Trophoblast cell (in vitro differentiated cells and primary cell): ENCODE measurements around the gene PRR35.
A peak's percentile ranks its signal among the peaks of the same experiment; 100 is the strongest.

Source experiments
- DNase-seq, 2 donors: peaks; one replicate each; pipeline ENCODE4 v3.0.0-alpha.2; 2016
- H2AFZ ChIP-seq: 2 replicates; pipeline ENCODE4 v1.6.1; 2013; ENCODE audit warnings: low read length, moderate library complexity, mild to moderate bottlenecking; ENCODE audit not compliant: insufficient read depth, poor library complexity
- H2AK5ac ChIP-seq: 2 replicates; pipeline ENCODE4 v1.6.1; 2013; ENCODE audit warnings: mild to moderate bottlenecking, low read length
- H2BK120ac ChIP-seq: 2 replicates; pipeline ENCODE4 v1.6.1; 2013; ENCODE audit warnings: low read length, mild to moderate bottlenecking, moderate library complexity; ENCODE audit not compliant: insufficient read depth, poor library complexity
- H2BK12ac ChIP-seq: 2 replicates; pipeline ENCODE4 v1.6.1; 2013; ENCODE audit warnings: mild to moderate bottlenecking, low read length, moderate library complexity
- H2BK5ac ChIP-seq: 2 replicates; pipeline ENCODE4 v1.6.1; 2013; ENCODE audit warnings: low read length, low read depth, moderate library complexity, mild to moderate bottlenecking; ENCODE audit not compliant: poor library complexity
- H3K14ac ChIP-seq: 2 replicates; pipeline ENCODE4 v1.6.1; 2013; ENCODE audit warnings: mild to moderate bottlenecking, low read length
- H3K18ac ChIP-seq: 2 replicates; pipeline ENCODE4 v1.6.1; 2013; ENCODE audit warnings: mild to moderate bottlenecking, low read length
- H3K23ac ChIP-seq: 2 replicates; pipeline ENCODE4 v1.6.1; 2013; ENCODE audit warnings: low read length
- H3K27ac ChIP-seq: 2 replicates; pipeline ENCODE4 v1.5.1; 2013; ENCODE audit warnings: low read depth, mild to moderate bottlenecking, inconsistent platforms, low read length, moderate library complexity
- H3K27me3 ChIP-seq: 2 replicates; pipeline ENCODE4 v1.6.1; 2013; ENCODE audit warnings: inconsistent platforms, mild to moderate bottlenecking, low read length, moderate library complexity; ENCODE audit not compliant: insufficient read depth
- H3K36me3 ChIP-seq, 2 experiments: 1 replicate in 1 of 2; 2 replicates in 1 of 2; pipeline ENCODE4 v1.6.1; 2013; ENCODE audit warnings: low read length in 2 of 2, mild to moderate bottlenecking in 2 of 2, moderate library complexity in 1 of 2; ENCODE audit not compliant: insufficient read depth in 2 of 2, control insufficient read depth in 1 of 2
- H3K4ac ChIP-seq: 2 replicates; pipeline ENCODE4 v1.6.1; 2013; ENCODE audit warnings: low read depth, mild to moderate bottlenecking, low read length, moderate library complexity
- H3K4me1 ChIP-seq, 2 experiments: 1 replicate in 1 of 2; 2 replicates in 1 of 2; pipeline ENCODE4 v1.6.1; 2013; ENCODE audit warnings: low read length in 2 of 2, mild to moderate bottlenecking in 2 of 2, moderate library complexity in 1 of 2; ENCODE audit not compliant: insufficient read depth in 2 of 2, control insufficient read depth in 1 of 2
- H3K4me2 ChIP-seq: 2 replicates; pipeline ENCODE4 v1.6.1; 2013; ENCODE audit warnings: inconsistent platforms, mild to moderate bottlenecking, low read length, moderate library complexity
- H3K4me3 ChIP-seq: 2 replicates; pipeline ENCODE4 v1.5.1; 2013; ENCODE audit warnings: mild to moderate bottlenecking, low read depth, low read length, inconsistent platforms
- H3K79me1 ChIP-seq: one replicate; pipeline ENCODE4 v1.6.1; 2013; ENCODE audit warnings: low read length
- H3K79me2 ChIP-seq: 2 replicates; pipeline ENCODE4 v1.6.1; 2013; ENCODE audit warnings: low read length, mild to moderate bottlenecking; ENCODE audit not compliant: control insufficient read depth, insufficient read depth, poor library complexity
- H3K9ac ChIP-seq: 2 replicates; pipeline ENCODE4 v1.6.1; 2013; ENCODE audit warnings: mild to moderate bottlenecking, low read length
- H3K9me3 ChIP-seq: 2 replicates; pipeline ENCODE4 v1.6.1; 2013; ENCODE audit warnings: low read depth, mild to moderate bottlenecking, control low read depth, inconsistent platforms, low read length; ENCODE audit not compliant: insufficient read depth
- H4K12ac ChIP-seq: 2 replicates; pipeline ENCODE4 v1.6.1; 2013; ENCODE audit warnings: low read depth, mild to moderate bottlenecking, low read length, moderate library complexity
- H4K8ac ChIP-seq: 2 replicates; pipeline ENCODE4 v1.6.1; 2013; ENCODE audit warnings: low read depth, mild to moderate bottlenecking, low read length, moderate library complexity
- H4K91ac ChIP-seq: one replicate; pipeline ENCODE4 v1.6.1; 2013; ENCODE audit warnings: low read depth, mild to moderate bottlenecking, low read length, moderate library complexity
- WGBS: extraction: QIAGEN DNeasy Blood & Tissue Kit; methylation state at CpG from one replicate; pipeline ENCODE4 v1.1.7; 2013; ENCODE audit warnings: missing lambda C conversion rate; ENCODE audit not compliant: insufficient read length, insufficient coverage; ENCODE audit errors: extremely low coverage; 5-methylcytosine and 5-hydroxymethylcytosine counted together

PRR35 gene

GRCh38 chr16:523097-523741 is 37.0 kb upstream of the PRR35 start:
- no CpG with 5 or more reads among the region's 22 CpGs for WGBS

GRCh38 chr16:524274-525040 is 35.7 kb upstream of the PRR35 start:
- no peak overlapping the region for H2AFZ ChIP-seq
- DNase-seq: no peak
- H3K4me2 ChIP-seq: no peak overlapping the region
- no peak overlapping the region for H2BK5ac ChIP-seq
- no peak overlapping the region for H3K4me3 ChIP-seq
- no peak overlapping the region for H3K4ac ChIP-seq
- no peak overlapping the region for H4K8ac ChIP-seq
- H3K9me3 ChIP-seq: no peaks in the 10 kb centered on the region
- H3K27me3 ChIP-seq: no peaks in the 10 kb centered on the region
- no CpG with 5 or more reads among the region's 24 CpGs for WGBS
- H2AK5ac ChIP-seq: no peak overlapping the region
- H3K36me3 ChIP-seq: peaks cover 17 to 19% of the 10 kb centered on the region in 2 experiments
- H2BK120ac ChIP-seq: no peak overlapping the region
- H2BK12ac ChIP-seq: no peak overlapping the region
- H3K9ac ChIP-seq: no peak overlapping the region
- no peak overlapping the region for H3K27ac ChIP-seq
- peaks cover 10% of the 10 kb centered on the region for H3K79me1 ChIP-seq
- peaks cover 17% of the 10 kb centered on the region for H3K79me2 ChIP-seq
- no peak overlapping the region for H3K18ac ChIP-seq
- no peak overlapping the region for H3K14ac ChIP-seq
- peaks cover 25 to 28% of the 10 kb centered on the region in 2 experiments for H3K4me1 ChIP-seq
- H3K23ac ChIP-seq: no peak overlapping the region
- H4K91ac ChIP-seq: no peak overlapping the region
- no peak overlapping the region for H4K12ac ChIP-seq

More at GRCh38 chr16:523097-523741, 37.0 kb upstream of the PRR35 start:
- Histone ChIP-seq H3K79me2 (peaks cover 11% of the 10 kb centered on the region), H2AK5ac (no peak overlapping the region), H3K79me1 (peaks cover 10% of the 10 kb centered on the region), H2BK5ac (no peak overlapping the region), H3K9ac (no peak overlapping the region), H3K4ac (no peak overlapping the region), H3K14ac (no peak overlapping the region), H3K23ac (no peak overlapping the region), H4K91ac (no peak overlapping the region), H3K27me3 (no peaks in the 10 kb centered on the region), H3K9me3 (no peaks in the 10 kb centered on the region), H3K4me2 (no peak overlapping the region), H3K4me1 (peaks cover 12 to 17% of the 10 kb centered on the region in 2 experiments), H3K36me3 (peaks cover 23 to 27% of the 10 kb centered on the region in 2 experiments), H2BK12ac (no peak overlapping the region), H3K4me3 (no peak overlapping the region), H2BK120ac (no peak overlapping the region), H4K12ac (no peak overlapping the region), H2AFZ (no peak overlapping the region), H3K27ac (no peak overlapping the region), H3K18ac (no peak overlapping the region), H4K8ac (no peak overlapping the region)
- no peak for DNase-seq

DNA sequence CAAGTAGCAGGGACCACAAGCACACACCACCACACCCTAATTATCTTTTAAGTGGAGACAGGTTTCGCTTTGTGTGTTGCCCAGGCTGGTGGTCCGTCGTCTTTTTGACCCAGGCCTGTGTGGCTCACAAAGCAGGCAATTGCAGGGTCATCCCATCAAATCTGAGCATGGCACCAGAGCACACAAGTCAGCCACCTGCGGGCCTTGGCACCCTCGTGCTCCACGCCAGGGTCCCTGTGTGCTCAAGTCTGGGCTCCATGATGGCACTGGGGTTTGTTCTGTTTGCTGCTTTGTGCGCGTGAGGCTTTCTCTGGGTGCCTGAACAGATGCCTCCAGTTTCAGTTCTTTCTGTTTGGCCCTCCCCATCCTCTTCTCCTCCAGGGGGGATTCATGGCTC is 35.1 kb upstream of the PRR35 start:
- no peak overlapping the region for H3K4ac ChIP-seq
- H2BK120ac ChIP-seq: no peak overlapping the region
- H4K91ac ChIP-seq: no peak overlapping the region
- H2BK5ac ChIP-seq: no peak overlapping the region
- H3K27ac ChIP-seq: no peak overlapping the region
- no peak overlapping the region for H3K4me2 ChIP-seq
- no peaks in the 10 kb centered on the region for H3K27me3 ChIP-seq
- whole genome bisulfite sequencing: no CpG with 5 or more reads among the region's 8 CpGs
- no peak overlapping the region for H3K23ac ChIP-seq
- no peak overlapping the region for H3K9ac ChIP-seq
- peaks cover 19% of the 10 kb centered on the region for H3K79me2 ChIP-seq
- peaks cover 10% of the 10 kb centered on the region for H3K79me1 ChIP-seq
- H2AK5ac ChIP-seq: no peak overlapping the region
- DNase-seq: no peak
- peaks cover 17% of the 10 kb centered on the region in 2 experiments for H3K36me3 ChIP-seq
- H4K8ac ChIP-seq: no peak overlapping the region
- H2AFZ ChIP-seq: no peak overlapping the region
- H3K9me3 ChIP-seq: no peaks in the 10 kb centered on the region
- H3K18ac ChIP-seq: no peak overlapping the region
- no peak overlapping the region for H4K12ac ChIP-seq
- H3K4me1 ChIP-seq: peaks cover 25 to 28% of the 10 kb centered on the region in 2 experiments
- H2BK12ac ChIP-seq: no peak overlapping the region
- no peak overlapping the region for H3K4me3 ChIP-seq
- H3K14ac ChIP-seq: no peak overlapping the region

GRCh38 chr16:525520-526180 is 34.5 kb upstream of the PRR35 start:
- no peak overlapping the region for H2BK5ac ChIP-seq
- H4K12ac ChIP-seq: no peak overlapping the region
- H3K14ac ChIP-seq: no peak overlapping the region
- no peaks in the 10 kb centered on the region for H3K27me3 ChIP-seq
- H3K79me1 ChIP-seq: peaks cover 10% of the 10 kb centered on the region
- no peak overlapping the region for H2BK120ac ChIP-seq
- H3K9me3 ChIP-seq: no peaks in the 10 kb centered on the region
- H2AK5ac ChIP-seq: no peak overlapping the region
- no peak overlapping the region for H4K91ac ChIP-seq
- peaks cover 25 to 28% of the 10 kb centered on the region in 2 experiments for H3K4me1 ChIP-seq
- H3K9ac ChIP-seq: no peak overlapping the region
- H3K4ac ChIP-seq: no peak overlapping the region
- no peak overlapping the region for H3K4me3 ChIP-seq
- no peak overlapping the region for H4K8ac ChIP-seq
- no CpG with 5 or more reads among the region's 13 CpGs for WGBS
- H2BK12ac ChIP-seq: no peak overlapping the region
- H3K36me3 ChIP-seq: peaks cover 11 to 14% of the 10 kb centered on the region in 2 experiments
- no peak overlapping the region for H3K23ac ChIP-seq
- H2AFZ ChIP-seq: no peak overlapping the region
- H3K18ac ChIP-seq: no peak overlapping the region
- H3K4me2 ChIP-seq: peak overlapping the region; percentile 72
- peak; percentile 68 to 79 for DNase-seq
- peak overlapping the region; percentile 47 for H3K27ac ChIP-seq
- H3K79me2 ChIP-seq: peaks cover 19% of the 10 kb centered on the region
